Aorta (tissue), 5 donors: ENCODE data around the gene CDCA7. TPM values are rescaled to one million over a fixed set of nuclear protein-coding genes. Genes with fewer than 3 reads are reported as not detected.

Experiments used
- ATAC-seq: fragments of 200-7000 bp; cut with Tn5 transposase; one replicate; pipeline ENCODE4 v1.9.1; 2022; ENCODE audit warnings: moderate library complexity; ENCODE audit not compliant: low FRiP score
- DNase-seq, 2 donors: peaks; one replicate each; pipeline ENCODE4 v3.0.0-alpha.2; 2020
- H3K27ac ChIP-seq, 2 donors: one replicate each; pipeline ENCODE4 v1.5.1; 2013; ENCODE audit warnings: low read length in 2 of 2, mild to moderate bottlenecking in 2 of 2, moderate library complexity in 2 of 2, control low read depth in 1 of 2, inconsistent platforms in 1 of 2, low read depth in 1 of 2
- H3K27me3 ChIP-seq, 2 donors: one replicate each; pipeline ENCODE4 v1.6.1; 2013; ENCODE audit warnings: control low read depth in 1 of 2, low read length in 1 of 2, mild to moderate bottlenecking in 1 of 2, moderate library complexity in 1 of 2; ENCODE audit not compliant: insufficient read depth in 2 of 2, control insufficient read depth in 1 of 2
- H3K36me3 ChIP-seq, 2 donors: one replicate each; pipeline ENCODE4 v1.6.1; 2013; ENCODE audit warnings: control low read depth in 1 of 2, low read length in 1 of 2, mild to moderate bottlenecking in 1 of 2; ENCODE audit not compliant: insufficient read depth in 2 of 2, control insufficient read depth in 1 of 2
- H3K4me1 ChIP-seq, 2 donors: one replicate each; pipeline ENCODE4 v1.6.1; 2013; ENCODE audit warnings: low read length in 2 of 2, control low read depth in 1 of 2, mild to moderate bottlenecking in 1 of 2, moderate library complexity in 1 of 2; ENCODE audit not compliant: insufficient read depth in 2 of 2, control insufficient read depth in 1 of 2
- H3K4me3 ChIP-seq, 2 donors: one replicate each; pipeline ENCODE4 v1.5.1; 2013; ENCODE audit warnings: low read length in 2 of 2, control low read depth in 1 of 2, mild to moderate bottlenecking in 1 of 2
- H3K9me3 ChIP-seq: one replicate; pipeline ENCODE4 v1.6.1; 2013; ENCODE audit warnings: mild to moderate bottlenecking, low read length; ENCODE audit not compliant: control insufficient read depth
- WGBS, 2 donors: extraction: QIAGEN DNeasy Blood & Tissue Kit; methylation state at CpG; one replicate each; pipeline ENCODE4 v1.1.7; 2013; 5-methylcytosine and 5-hydroxymethylcytosine counted together
- intact Hi-C, 2 donors: fragments of 100-400 bp; cut with DNase I; formaldehyde crosslinking; loops; one replicate each; pipeline versions ENCODE4 v1.14.2 to v1.15.0; 2022
- polyA plus RNA-seq, 2 donors: library from polyadenylated mRNA; stranded (reverse); fragments of 200-250 nt; gene quantifications; one replicate each; pipeline ENCODE4 v1.2.3, GENCODE V29; 2013
- total RNA-seq, 2 donors: library from RNA; stranded (reverse); fragmentation: NEBNext Ultra II Directional; extraction: Animal tissue kit (Norgen Biotek cat#: 25700); gene quantifications; one replicate each; pipeline ENCODE4 v1.2.1, GENCODE V29; 2021
- donor health status: healthy with polysubstance abuse.
- donor health status: Bipolar disorder and iron deficiency.
- donor health status: DM: no; HTN: no; CAD: no.
- donor health status: DM: no; HTN: no; CAD: no.
- donor health status: DM: yes; HTN: yes; CAD: no.

The CDCA7 gene
- total and polyA plus RNA-seq, 4 donors = 0.10 to 2.8 (median 1.3) TPM

GRCh38 chr2:173417341-173417740 is 62.7 kb downstream of the CDCA7 start:
- Histone ChIP-seq H3K27ac (no peak overlapping the region), H3K27me3 (peaks cover 0 to 5% of the 10 kb centered on the region in 2 donors), H3K4me3 (no peak overlapping the region), H3K4me1 (peaks cover 0 to 2% of the 10 kb centered on the region in 2 donors), H3K9me3 (no peaks in the 10 kb centered on the region), H3K36me3 (no peaks in the 10 kb centered on the region)
- intact Hi-C loops = no loop called here
- ATAC-seq (no peak), DNase-seq (no peak)
- WGBS, 2 donors = 54 to 61% methylated on average over 4 of the region's 4 CpGs

GRCh38 chr2:173417802-173418201 is 63.1 kb downstream of the CDCA7 start:
- no peak for DNase-seq
- intact Hi-C loops = no loop called here
- Histone ChIP-seq H3K4me1 (peaks cover 0 to 2% of the 10 kb centered on the region in 2 donors), H3K9me3 (no peaks in the 10 kb centered on the region), H3K27me3 (peaks cover 0 to 5% of the 10 kb centered on the region in 2 donors), H3K4me3 (no peak overlapping the region), H3K27ac (no peak overlapping the region), H3K36me3 (no peaks in the 10 kb centered on the region)
- no peak for ATAC-seq
